ENCODE measurements around the gene SLC38A11. TPM values are rescaled to one million over a fixed set of nuclear protein-coding genes. Genes with fewer than 3 reads are reported as not detected.

SLC38A11 gene
- polyA plus RNA-seq, 3 donors = 0.07 TPM; not detected in 2

DNA sequence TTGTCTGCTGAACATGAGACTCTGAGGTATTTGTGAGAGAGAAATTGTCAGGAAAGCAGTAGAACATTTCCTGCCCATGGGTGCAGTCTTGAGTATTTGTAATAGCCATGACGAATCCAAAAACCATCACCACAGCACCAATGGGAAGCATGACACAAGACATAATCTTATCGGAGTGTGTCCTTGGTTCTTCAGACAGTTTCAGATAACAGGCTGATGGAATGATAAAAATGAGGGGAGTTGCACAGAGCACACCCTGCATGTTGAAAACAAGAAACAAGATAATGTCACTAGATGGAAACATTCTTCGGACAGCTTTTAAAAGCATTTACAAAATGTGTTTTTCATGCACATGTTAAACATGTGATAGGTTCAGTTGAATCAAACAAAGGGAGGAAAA lies 56.9 kb downstream of the SLC38A11 start:
- intact Hi-C loops (cut with micrococcal nuclease) = no loop called here
- Histone ChIP-seq H3K9me3 (replicated peaks in 1 of 2; ENCODE audit: control insufficient read depth in 1 of 2, insufficient read depth in 1 of 2, low read length in 2 of 2) (no peaks in the 10 kb centered on the region), H3K36me3 (replicated peaks in 1 of 2; ENCODE audit: control insufficient read depth in 1 of 2, insufficient read depth in 2 of 2, low read length in 2 of 2) (no peaks in the 10 kb centered on the region), H2AFZ (ENCODE audit: insufficient read depth, low read depth, low read length, poor library complexity, severe bottlenecking) (no peak overlapping the region), H4K20me1 (ENCODE audit: insufficient read depth, low read length) (no peaks in the 10 kb centered on the region), H3K4me2 (replicated peaks; ENCODE audit: extremely low read depth, low read length, poor library complexity, severe bottlenecking) (no peak overlapping the region), H3K4me1 (ENCODE audit: control insufficient read depth in 1 of 2, insufficient read depth in 2 of 2, low read length in 2 of 2) (peaks cover 4% of the 10 kb centered on the region in 2 donors), H3K27ac (ENCODE audit: low read depth in 1 of 2, low read length in 2 of 2) (no peak overlapping the region), H3K27me3 (ENCODE audit: control insufficient read depth in 2 of 2, insufficient read depth in 2 of 2, low read length in 2 of 2) (no peaks in the 10 kb centered on the region), H3K4me3 (replicated peaks in 1 of 3; ENCODE audit: low read depth in 2 of 3, low read length in 3 of 3) (no peak overlapping the region), H3K9ac (ENCODE audit: insufficient read depth, low read length, poor library complexity, severe bottlenecking) (no peak overlapping the region), H3K79me2 (ENCODE audit: insufficient read depth, low read length) (no peaks in the 10 kb centered on the region)
- no peaks in the 10 kb centered on the region for H3K36me3 Mint-ChIP-seq
- H3K4me3 Mint-ChIP-seq = no peak overlapping the region
- no peak overlapping the region for H3K27ac Mint-ChIP-seq
- no peaks in the 10 kb centered on the region for H3K27me3 Mint-ChIP-seq (ENCODE audit: low read depth in 3 of 3)
- no CpG with 5 or more reads among the region's 3 CpGs for WGBS (ENCODE audit: insufficient coverage)
- peaks cover 4% of the 10 kb centered on the region for H3K4me1 Mint-ChIP-seq
- DNase-seq = no peak
- H3K9me3 Mint-ChIP-seq = no peaks in the 10 kb centered on the region
- TF ChIP-seq, protein P1, sequence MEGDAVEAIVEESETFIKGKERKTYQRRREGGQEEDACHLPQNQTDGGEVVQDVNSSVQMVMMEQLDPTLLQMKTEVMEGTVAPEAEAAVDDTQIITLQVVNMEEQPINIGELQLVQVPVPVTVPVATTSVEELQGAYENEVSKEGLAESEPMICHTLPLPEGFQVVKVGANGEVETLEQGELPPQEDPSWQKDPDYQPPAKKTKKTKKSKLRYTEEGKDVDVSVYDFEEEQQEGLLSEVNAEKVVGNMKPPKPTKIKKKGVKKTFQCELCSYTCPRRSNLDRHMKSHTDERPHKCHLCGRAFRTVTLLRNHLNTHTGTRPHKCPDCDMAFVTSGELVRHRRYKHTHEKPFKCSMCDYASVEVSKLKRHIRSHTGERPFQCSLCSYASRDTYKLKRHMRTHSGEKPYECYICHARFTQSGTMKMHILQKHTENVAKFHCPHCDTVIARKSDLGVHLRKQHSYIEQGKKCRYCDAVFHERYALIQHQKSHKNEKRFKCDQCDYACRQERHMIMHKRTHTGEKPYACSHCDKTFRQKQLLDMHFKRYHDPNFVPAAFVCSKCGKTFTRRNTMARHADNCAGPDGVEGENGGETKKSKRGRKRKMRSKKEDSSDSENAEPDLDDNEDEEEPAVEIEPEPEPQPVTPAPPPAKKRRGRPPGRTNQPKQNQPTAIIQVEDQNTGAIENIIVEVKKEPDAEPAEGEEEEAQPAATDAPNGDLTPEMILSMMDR (IDR thresholded peaks at IDR 0.05) = no peak

DNA sequence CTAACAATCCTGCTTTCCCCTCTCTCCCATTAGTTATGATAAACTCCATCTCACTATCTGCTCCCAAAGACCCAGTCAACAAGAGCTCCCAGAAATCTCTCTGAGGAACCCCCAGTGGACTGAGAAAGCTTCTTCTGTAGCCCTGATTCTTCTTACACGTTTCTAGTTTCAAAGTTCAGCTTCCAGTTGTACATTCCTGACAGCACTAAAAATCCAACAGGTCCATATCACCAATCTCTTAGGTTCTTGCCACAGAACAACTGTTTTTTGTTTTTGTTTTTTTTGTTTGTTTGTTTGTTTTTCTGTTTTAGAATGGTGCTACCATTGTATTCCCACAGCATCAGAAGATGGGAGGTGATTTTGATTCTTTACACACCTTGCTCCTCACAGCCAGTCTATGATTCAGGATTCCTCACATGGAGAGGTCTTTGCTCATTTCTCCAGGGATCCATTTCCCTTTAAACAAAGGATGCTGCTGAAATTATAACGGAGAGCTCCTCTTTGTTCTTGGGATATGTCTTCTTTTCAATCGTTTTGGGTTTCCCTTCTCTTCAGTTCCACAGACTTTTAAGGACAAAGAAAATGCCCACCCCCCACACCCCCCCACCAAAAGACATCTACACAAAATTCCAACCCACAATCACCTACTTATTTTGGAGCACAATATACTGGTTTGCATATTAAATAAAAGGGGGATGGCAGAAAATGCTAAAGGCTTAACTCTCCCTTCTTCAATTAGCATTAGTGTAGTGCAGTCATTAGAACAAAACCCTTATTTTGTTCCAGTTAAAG lies 57.7 kb downstream of the SLC38A11 start:
- intact Hi-C loops (cut with micrococcal nuclease) = no loop called here
- Histone ChIP-seq H2AFZ (ENCODE audit: insufficient read depth, low read depth, low read length, poor library complexity, severe bottlenecking) (no peak overlapping the region), H3K27ac (ENCODE audit: low read depth in 1 of 2, low read length in 2 of 2) (no peak overlapping the region), H3K79me2 (ENCODE audit: insufficient read depth, low read length) (no peaks in the 10 kb centered on the region), H3K27me3 (ENCODE audit: control insufficient read depth in 2 of 2, insufficient read depth in 2 of 2, low read length in 2 of 2) (no peaks in the 10 kb centered on the region), H3K4me3 (replicated peaks in 1 of 3; ENCODE audit: low read depth in 2 of 3, low read length in 3 of 3) (no peak overlapping the region), H3K4me1 (ENCODE audit: control insufficient read depth in 1 of 2, insufficient read depth in 2 of 2, low read length in 2 of 2) (peaks cover 4% of the 10 kb centered on the region in 2 donors), H3K9ac (ENCODE audit: insufficient read depth, low read length, poor library complexity, severe bottlenecking) (no peak overlapping the region), H3K36me3 (replicated peaks in 1 of 2; ENCODE audit: control insufficient read depth in 1 of 2, insufficient read depth in 2 of 2, low read length in 2 of 2) (no peaks in the 10 kb centered on the region), H3K4me2 (replicated peaks; ENCODE audit: extremely low read depth, low read length, poor library complexity, severe bottlenecking) (no peak overlapping the region), H3K9me3 (replicated peaks in 1 of 2; ENCODE audit: control insufficient read depth in 1 of 2, insufficient read depth in 1 of 2, low read length in 2 of 2) (no peaks in the 10 kb centered on the region), H4K20me1 (ENCODE audit: insufficient read depth, low read length) (no peaks in the 10 kb centered on the region)
- TF ChIP-seq, protein P1 (IDR thresholded peaks at IDR 0.05) = no peak
- no peak overlapping the region for H3K4me3 Mint-ChIP-seq
- no peaks in the 10 kb centered on the region for H3K36me3 Mint-ChIP-seq
- H3K27ac Mint-ChIP-seq = no peak overlapping the region
- DNase-seq = no peak
- no peaks in the 10 kb centered on the region for H3K27me3 Mint-ChIP-seq (ENCODE audit: low read depth in 3 of 3)
- no peaks in the 10 kb centered on the region for H3K9me3 Mint-ChIP-seq
- H3K4me1 Mint-ChIP-seq = peaks cover 4% of the 10 kb centered on the region
- WGBS (ENCODE audit: insufficient coverage) = 100% methylated on average over 2 of the region's 3 CpGs
